ENCODE data around the gene ASB3. TPM values are rescaled to one million over a fixed set of nuclear protein-coding genes. Genes with fewer than 3 reads are reported as not detected.
"Not testable (repeated sequence)": the region's sequence is repeated elsewhere in the genome, so short reads cannot be mapped to it uniquely, and the experiment has no call there.

The ASB3 gene
- total and polyA plus RNA-seq, 4 donors: 7.0 to 54.9 (median 18.1) TPM

DNA sequence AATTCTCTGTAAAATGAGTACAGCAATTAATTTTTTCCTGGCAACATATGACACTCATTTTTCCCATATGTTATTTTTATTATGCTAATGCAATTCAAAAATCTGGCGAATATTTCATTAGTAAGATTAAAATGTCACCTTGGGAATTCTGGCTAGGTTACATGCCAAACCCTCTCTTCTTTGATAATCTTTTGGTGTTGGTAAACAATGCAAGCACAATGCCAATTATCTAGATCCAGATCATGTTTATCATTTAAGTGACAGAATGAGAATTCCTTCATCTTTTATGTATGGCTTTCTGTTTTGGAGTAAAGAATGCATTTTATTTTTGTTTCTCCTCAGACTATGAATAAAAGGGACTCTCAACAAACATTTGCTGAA lies 39.3 kb upstream of the ASB3 start:
- Histone ChIP-seq H3K27ac (ENCODE audit: low read depth in 1 of 2, low read length in 1 of 2) (no peak overlapping the region), H3K9me3 (ENCODE audit: control insufficient read depth in 4 of 4, insufficient read depth in 3 of 4, low read length in 3 of 4) (no peaks in the 10 kb centered on the region), H3K4me3 (no peak overlapping the region), H3K27me3 (ENCODE audit: control insufficient read depth in 3 of 3, insufficient read depth in 3 of 3, low read length in 2 of 3) (no peaks in the 10 kb centered on the region), H3K9ac (ENCODE audit: insufficient read depth in 1 of 2, low read length in 2 of 2) (no peak overlapping the region), H3K36me3 (ENCODE audit: control insufficient read depth in 4 of 4, insufficient read depth in 4 of 4, low read length in 4 of 4) (no peaks in the 10 kb centered on the region), H3K4me1 (ENCODE audit: control insufficient read depth in 5 of 5, insufficient read depth in 5 of 5, low read length in 5 of 5) (peaks cover 0 to 17% (median 6%) of the 10 kb centered on the region in 5 donors)
- TF ChIP-seq, protein P1, sequence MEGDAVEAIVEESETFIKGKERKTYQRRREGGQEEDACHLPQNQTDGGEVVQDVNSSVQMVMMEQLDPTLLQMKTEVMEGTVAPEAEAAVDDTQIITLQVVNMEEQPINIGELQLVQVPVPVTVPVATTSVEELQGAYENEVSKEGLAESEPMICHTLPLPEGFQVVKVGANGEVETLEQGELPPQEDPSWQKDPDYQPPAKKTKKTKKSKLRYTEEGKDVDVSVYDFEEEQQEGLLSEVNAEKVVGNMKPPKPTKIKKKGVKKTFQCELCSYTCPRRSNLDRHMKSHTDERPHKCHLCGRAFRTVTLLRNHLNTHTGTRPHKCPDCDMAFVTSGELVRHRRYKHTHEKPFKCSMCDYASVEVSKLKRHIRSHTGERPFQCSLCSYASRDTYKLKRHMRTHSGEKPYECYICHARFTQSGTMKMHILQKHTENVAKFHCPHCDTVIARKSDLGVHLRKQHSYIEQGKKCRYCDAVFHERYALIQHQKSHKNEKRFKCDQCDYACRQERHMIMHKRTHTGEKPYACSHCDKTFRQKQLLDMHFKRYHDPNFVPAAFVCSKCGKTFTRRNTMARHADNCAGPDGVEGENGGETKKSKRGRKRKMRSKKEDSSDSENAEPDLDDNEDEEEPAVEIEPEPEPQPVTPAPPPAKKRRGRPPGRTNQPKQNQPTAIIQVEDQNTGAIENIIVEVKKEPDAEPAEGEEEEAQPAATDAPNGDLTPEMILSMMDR (IDR thresholded peaks at IDR 0.05; ENCODE audit: control extremely low read depth, extremely low read depth): no peak
- ATAC-seq (ENCODE audit: insufficient read depth, low FRiP score) (no peak), DNase-seq (no peak)
- 71 to 88% methylated on average over 1 of the region's 1 CpG for WGBS, 2 donors

DNA sequence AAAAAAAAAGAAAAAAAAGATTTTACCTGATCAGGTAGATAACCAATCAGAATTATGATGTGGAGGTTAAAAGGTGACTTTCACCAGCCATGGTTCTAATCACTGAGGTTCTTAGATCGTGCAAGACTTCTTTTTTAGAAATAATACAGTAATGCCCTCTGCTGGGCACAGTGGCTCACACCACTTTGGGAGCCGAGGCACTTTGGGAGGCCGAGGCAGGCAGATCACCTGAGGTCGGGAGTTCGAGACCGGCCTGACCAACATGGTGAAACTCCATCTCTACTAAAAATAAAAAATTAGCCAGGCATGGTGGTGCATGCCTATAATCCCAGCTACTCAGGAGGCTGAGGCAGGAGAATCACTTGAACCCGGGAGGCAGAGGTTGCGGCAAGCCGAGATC lies 36.9 kb upstream of the ASB3 start:
- H3K36me3 ChIP-seq (ENCODE audit: control insufficient read depth in 4 of 4, insufficient read depth in 4 of 4, low read length in 4 of 4): peaks cover 0 to 12% (median 5%) of the 10 kb centered on the region in 4 donors
- ATAC-seq (ENCODE audit: insufficient read depth, low FRiP score); H3K4me3 ChIP-seq; H3K27ac ChIP-seq (ENCODE audit: low read depth in 1 of 2, low read length in 1 of 2); H3K27me3 ChIP-seq (ENCODE audit: control insufficient read depth in 3 of 3, insufficient read depth in 3 of 3, low read length in 2 of 3); H3K9ac ChIP-seq (ENCODE audit: insufficient read depth in 1 of 2, low read length in 2 of 2); H3K9me3 ChIP-seq (ENCODE audit: control insufficient read depth in 4 of 4, insufficient read depth in 3 of 4, low read length in 3 of 4); DNase-seq: not testable (repeated sequence)
- peaks cover 0 to 17% (median 6%) of the 10 kb centered on the region in 5 donors for H3K4me1 ChIP-seq (ENCODE audit: control insufficient read depth in 5 of 5, insufficient read depth in 5 of 5, low read length in 5 of 5)
- 91 to 96% methylated on average over 9 of the region's 9 CpGs for WGBS, 2 donors

DNA sequence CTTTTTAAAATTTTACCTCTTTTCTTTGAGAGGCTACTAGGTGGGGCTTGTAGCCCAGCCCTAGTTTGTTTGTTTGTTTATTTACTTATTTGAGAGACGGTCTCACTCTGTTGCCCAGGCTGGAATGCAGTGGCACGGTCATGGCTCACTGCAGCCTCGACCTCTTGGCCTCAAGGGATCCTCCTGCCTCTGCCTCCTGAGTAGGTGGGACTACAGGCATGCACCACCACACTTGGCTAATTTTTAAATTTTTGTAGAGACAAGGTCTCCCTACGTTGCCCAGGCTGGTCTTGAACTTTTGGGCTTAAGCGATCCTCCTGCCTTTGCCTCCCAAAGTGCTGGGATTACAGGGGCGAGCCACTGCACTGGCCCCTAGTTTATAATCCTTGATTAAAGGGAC lies 35.1 kb upstream of the ASB3 start:
- DNase-seq (no peak), ATAC-seq (ENCODE audit: insufficient read depth, low FRiP score) (no peak)
- Histone ChIP-seq H3K4me3 (no peak overlapping the region), H3K9ac (ENCODE audit: insufficient read depth in 1 of 2, low read length in 2 of 2) (no peak overlapping the region), H3K9me3 (ENCODE audit: control insufficient read depth in 4 of 4, insufficient read depth in 3 of 4, low read length in 3 of 4) (no peaks in the 10 kb centered on the region), H3K27me3 (ENCODE audit: control insufficient read depth in 3 of 3, insufficient read depth in 3 of 3, low read length in 2 of 3) (no peaks in the 10 kb centered on the region), H3K4me1 (ENCODE audit: control insufficient read depth in 5 of 5, insufficient read depth in 5 of 5, low read length in 5 of 5) (peaks cover 0 to 11% (median 0%) of the 10 kb centered on the region in 5 donors), H3K27ac (ENCODE audit: low read depth in 1 of 2, low read length in 1 of 2) (no peak overlapping the region), H3K36me3 (ENCODE audit: control insufficient read depth in 4 of 4, insufficient read depth in 4 of 4, low read length in 4 of 4) (peaks cover 0 to 12% (median 7%) of the 10 kb centered on the region in 4 donors)
- TF ChIP-seq, protein P1 (IDR thresholded peaks at IDR 0.05; ENCODE audit: control extremely low read depth, extremely low read depth): no peak
- WGBS, 2 donors: 89 to 90% methylated on average over 6 of the region's 6 CpGs

DNA sequence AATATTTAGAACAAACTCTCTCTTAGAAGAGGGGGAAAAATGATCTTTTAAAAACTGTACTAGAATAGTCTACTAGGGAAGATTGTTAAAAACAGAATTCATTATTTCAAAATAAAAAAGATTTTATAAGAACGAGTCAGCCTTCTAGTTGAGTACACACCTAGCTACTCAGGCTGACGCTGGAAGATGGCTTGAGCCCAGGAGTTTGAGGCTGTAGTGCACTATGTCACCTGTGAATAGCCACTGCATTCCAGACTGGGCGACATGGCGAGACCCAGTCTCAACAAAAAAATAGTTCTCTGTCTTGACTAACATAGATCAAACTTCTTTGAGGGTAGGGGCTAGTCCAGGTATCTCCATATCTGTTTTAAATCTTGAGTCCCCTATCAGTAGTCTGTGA lies 34.0 kb upstream of the ASB3 start:
- no peak overlapping the region for H3K27ac ChIP-seq (ENCODE audit: low read depth in 1 of 2, low read length in 1 of 2)

More for the DNA sequence above, 34.0 kb upstream of the ASB3 start:
- WGBS, 2 donors: 83 to 92% methylated on average over 4 of the region's 4 CpGs
- Histone ChIP-seq H3K9me3 (ENCODE audit: control insufficient read depth in 4 of 4, insufficient read depth in 3 of 4, low read length in 3 of 4) (no peaks in the 10 kb centered on the region), H3K27me3 (ENCODE audit: control insufficient read depth in 3 of 3, insufficient read depth in 3 of 3, low read length in 2 of 3) (no peaks in the 10 kb centered on the region), H3K36me3 (ENCODE audit: control insufficient read depth in 4 of 4, insufficient read depth in 4 of 4, low read length in 4 of 4) (peaks cover 3 to 18% (median 13%) of the 10 kb centered on the region in 4 donors), H3K9ac (ENCODE audit: insufficient read depth in 1 of 2, low read length in 2 of 2) (no peak overlapping the region), H3K4me3 (no peak overlapping the region), H3K4me1 (ENCODE audit: control insufficient read depth in 5 of 5, insufficient read depth in 5 of 5, low read length in 5 of 5) (peaks cover 0 to 2% (median 0%) of the 10 kb centered on the region in 5 donors)
- DNase-seq (no peak), ATAC-seq (ENCODE audit: insufficient read depth, low FRiP score) (no peak)
- TF ChIP-seq, protein P1 (IDR thresholded peaks at IDR 0.05; ENCODE audit: control extremely low read depth, extremely low read depth): no peak
